Measurements from ENCODE around the gene GLRX5. TPM values are rescaled to one million over a fixed set of nuclear protein-coding genes. Genes with fewer than 3 reads are reported as not detected.
A peak's percentile ranks its signal among the peaks of the same experiment; 100 is the strongest.

Gene GLRX5
- total RNA-seq, 1 experiment from 2014 or later = 82.3 TPM

DNA sequence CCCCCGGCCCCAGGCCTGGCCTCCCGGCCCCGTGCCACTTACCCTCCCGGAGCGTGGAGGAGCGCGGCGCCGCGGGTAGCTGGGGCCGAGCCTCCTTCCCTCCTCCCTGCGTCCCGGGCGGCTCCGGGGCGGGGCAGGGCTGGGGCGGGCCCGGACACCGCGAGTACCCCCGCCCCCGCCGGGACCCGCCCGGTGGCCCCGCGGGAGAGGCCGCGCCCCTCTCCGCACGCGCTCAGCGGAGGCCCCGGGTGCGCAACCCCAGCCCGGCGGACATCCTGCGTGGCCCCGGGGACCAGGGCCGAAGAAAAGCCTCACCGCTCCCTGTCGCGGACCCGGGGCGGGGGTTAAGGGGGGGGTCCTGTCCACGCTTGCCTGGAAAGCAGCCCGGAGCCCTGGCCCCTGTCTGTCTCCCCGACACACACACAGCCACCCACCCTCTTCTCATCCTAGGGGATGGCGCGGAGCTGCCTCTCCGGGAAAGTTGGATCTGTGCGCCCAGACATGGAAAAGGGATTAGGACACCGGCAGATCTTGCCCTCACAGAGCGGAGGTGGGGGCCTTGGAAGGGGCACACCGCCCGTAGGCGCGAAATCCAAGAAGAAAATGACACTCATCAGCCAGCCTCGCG lies 18.2 kb upstream of the GLRX5 start, which contains the start of gene SYNE3:
TSS of gene SYNE3 (minus strand) at position 97 of the 628 bp plus-strand sequence. CDS start 40,829 bp downstream, outside the sequence.
- no peaks in the 10 kb centered on the region for H3K27me3 ChIP-seq (replicated peaks)
- peak within 1 kb of the TSS; percentile 50 for H3K4me3 ChIP-seq
- H3K9me3 ChIP-seq (replicated peaks) = no peaks in the 10 kb centered on the region
- no peaks in the 10 kb centered on the region for H3K36me3 ChIP-seq
- peaks cover 53% of the 10 kb centered on the region for H3K4me1 ChIP-seq (replicated peaks)
- peak within 1 kb of the TSS; percentile 52 for H3K27ac ChIP-seq
- no peak for DNase-seq (ENCODE audit: low read depth in 1 of 2, low spot score in 2 of 2)

DNA sequence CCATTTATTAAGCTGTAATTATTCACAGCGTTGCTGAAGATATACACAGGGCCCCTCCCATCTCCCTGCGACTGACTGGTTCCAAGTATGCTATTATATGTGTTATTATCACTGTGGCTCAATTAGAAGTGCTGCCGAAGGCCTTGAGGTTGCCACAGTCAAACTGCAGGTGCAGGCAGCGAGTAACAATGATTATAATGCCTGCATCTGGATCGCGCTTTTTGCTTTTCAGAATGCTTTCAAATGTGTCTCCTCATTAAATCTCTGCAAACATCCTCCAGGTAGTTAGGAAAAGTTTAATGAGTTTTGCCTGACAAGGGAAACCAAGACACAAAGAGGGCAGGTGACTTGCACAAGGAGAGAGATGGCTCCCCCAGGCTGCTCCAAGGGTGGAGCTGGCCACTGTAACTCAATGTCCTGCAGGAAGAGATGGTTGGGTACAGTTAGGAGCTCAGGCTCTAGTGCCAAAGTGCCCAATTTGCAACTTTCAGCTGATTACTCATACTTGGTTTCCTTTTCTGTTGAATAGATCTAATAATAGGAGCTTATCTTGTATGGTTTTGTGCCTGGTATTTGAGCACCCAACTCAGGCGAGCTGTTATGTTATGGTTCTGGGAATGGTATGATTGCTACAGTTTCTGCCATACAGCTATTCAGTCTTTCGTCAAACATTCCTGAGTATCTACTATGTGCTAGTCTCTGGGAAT lies 16.7 kb upstream of the GLRX5 start:
- Histone ChIP-seq H3K4me1 (replicated peaks) (peaks cover 65% of the 10 kb centered on the region), H3K4me3 (no peak overlapping the region), H3K27me3 (replicated peaks) (no peaks in the 10 kb centered on the region), H3K27ac (no peak overlapping the region), H3K36me3 (no peaks in the 10 kb centered on the region), H3K9me3 (replicated peaks) (no peaks in the 10 kb centered on the region)
- DNase-seq (ENCODE audit: low read depth in 1 of 2, low spot score in 2 of 2) = no peak

DNA sequence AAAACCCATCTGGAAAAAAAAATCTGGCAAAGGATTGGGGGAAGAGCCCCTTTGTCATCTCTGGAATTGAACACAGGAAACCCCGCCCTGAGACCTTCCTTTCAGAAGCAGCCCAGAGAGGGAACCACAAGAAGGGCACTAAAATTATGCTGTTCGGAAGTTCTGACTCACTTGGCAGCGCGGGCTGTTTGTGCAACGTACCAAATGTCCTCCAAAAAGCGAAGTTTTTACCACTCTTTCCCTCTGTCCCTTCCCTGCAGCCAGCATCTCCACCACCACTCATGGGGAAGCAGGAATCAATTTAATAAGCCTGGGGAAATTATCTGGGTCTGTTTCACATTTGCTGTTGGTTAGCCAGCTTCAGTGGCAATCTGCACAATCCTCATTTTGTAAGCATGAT lies 15.2 kb upstream of the GLRX5 start:
- Histone ChIP-seq H3K27ac (peak overlapping the region; percentile 66), H3K4me1 (replicated peaks) (peaks cover 79% of the 10 kb centered on the region), H3K9me3 (replicated peaks) (no peaks in the 10 kb centered on the region), H3K27me3 (replicated peaks) (no peaks in the 10 kb centered on the region), H3K4me3 (no peak overlapping the region), H3K36me3 (no peaks in the 10 kb centered on the region)
- DNase-seq (ENCODE audit: low read depth in 1 of 2, low spot score in 2 of 2) = peak; percentile 64 to 67

DNA sequence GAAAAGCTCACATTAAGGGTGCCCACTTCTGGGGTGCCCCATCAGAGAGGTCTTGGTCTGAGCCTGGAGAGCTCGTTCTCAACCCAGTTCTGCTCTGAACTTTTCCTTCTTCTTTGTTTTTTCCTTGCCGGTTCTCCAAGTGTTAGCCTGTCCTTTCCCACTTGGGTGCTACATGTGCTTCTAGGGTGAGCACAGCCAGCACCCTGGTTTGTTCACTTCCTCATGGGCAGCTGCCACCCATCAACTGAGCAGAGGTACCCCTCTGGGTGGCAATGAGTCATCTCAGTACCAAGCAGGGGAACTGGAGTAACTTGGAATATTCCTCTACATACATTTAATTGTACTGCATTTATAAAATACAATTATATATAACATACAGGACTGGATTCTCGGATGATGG lies 14.5 kb upstream of the GLRX5 start:
- DNase-seq (ENCODE audit: low read depth in 1 of 2, low spot score in 2 of 2) = no peak
- Histone ChIP-seq H3K27ac (peak overlapping the region; percentile 66), H3K4me1 (replicated peaks) (peaks cover 73% of the 10 kb centered on the region)

DNA sequence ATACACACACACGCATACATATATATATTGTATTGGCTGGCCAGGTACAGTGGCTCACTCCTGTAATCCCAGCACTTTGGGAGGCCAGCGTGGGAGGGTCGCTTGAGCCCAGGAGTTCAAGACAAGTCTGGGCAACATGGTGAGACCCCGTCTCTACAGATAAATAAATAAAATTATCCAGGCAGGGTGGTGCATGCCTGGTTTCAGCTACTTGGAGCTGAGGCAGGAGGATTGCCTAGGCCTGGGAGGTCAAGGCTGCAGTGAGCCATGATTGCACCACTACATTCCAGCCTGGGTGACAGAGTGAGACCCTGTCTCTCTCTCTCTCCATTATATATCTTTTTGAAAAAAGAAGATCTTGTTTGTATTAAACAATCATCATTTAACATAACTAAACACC lies 13.8 kb upstream of the GLRX5 start:
- no peaks in the 10 kb centered on the region for H3K36me3 ChIP-seq
- no peaks in the 10 kb centered on the region for H3K27me3 ChIP-seq (replicated peaks)
- H3K27ac ChIP-seq = no peak overlapping the region
- H3K4me1 ChIP-seq (replicated peaks) = peaks cover 66% of the 10 kb centered on the region
- H3K4me3 ChIP-seq = no peak overlapping the region
- DNase-seq (ENCODE audit: low read depth in 1 of 2, low spot score in 2 of 2) = no peak
- H3K9me3 ChIP-seq (replicated peaks) = no peaks in the 10 kb centered on the region

More for the DNA sequence above, 14.5 kb upstream of the GLRX5 start:
- H3K9me3 ChIP-seq (replicated peaks) = no peaks in the 10 kb centered on the region
- H3K4me3 ChIP-seq = no peak overlapping the region
- H3K36me3 ChIP-seq = no peaks in the 10 kb centered on the region
- H3K27me3 ChIP-seq (replicated peaks) = no peaks in the 10 kb centered on the region

DNA sequence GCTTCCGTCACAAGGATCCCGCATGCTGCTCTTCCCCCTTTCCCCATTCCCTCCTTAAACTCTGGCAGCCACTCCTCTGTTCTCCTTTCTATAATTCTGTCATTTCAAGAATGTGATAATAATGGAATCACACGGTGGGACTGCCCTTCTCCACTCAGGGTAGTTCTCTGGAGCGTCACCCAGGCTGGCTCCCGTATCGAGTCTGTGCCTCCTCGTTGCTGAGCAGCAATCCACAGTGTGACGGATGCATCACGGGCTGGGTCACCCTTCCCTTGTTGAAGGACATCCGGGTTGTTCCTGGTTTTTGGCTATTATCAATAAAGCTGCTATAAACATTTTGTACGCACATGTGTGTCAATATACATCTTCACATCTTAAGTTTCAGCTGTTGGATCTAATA lies 12.7 kb upstream of the GLRX5 start:
- H3K4me1 ChIP-seq (replicated peaks) = peaks cover 65% of the 10 kb centered on the region
- H3K9me3 ChIP-seq (replicated peaks) = no peaks in the 10 kb centered on the region
- no peaks in the 10 kb centered on the region for H3K36me3 ChIP-seq
- H3K27me3 ChIP-seq (replicated peaks) = no peaks in the 10 kb centered on the region
- no peak overlapping the region for H3K4me3 ChIP-seq
- no peak overlapping the region for H3K27ac ChIP-seq
- no peak for DNase-seq (ENCODE audit: low read depth in 1 of 2, low spot score in 2 of 2)

DNA sequence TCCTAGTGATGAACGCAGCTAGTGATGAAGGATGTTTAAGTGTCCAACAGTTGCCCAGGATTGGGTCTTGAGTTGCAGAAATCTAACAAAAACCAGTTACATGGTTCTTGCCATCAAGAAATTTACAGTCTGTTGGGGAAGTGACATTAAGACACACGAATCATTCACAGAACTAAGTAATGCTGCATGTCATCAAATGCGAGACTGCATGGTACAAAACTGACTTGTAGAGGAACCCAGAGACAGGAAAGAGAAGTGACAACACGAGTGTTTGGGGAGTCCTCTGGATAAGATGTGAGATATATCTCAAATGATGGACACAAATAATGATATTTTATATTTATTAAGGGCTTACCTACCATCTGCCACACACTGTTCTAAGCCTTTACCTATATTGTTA lies 12.3 kb upstream of the GLRX5 start:
- H3K4me3 ChIP-seq = no peak overlapping the region
- no peak for DNase-seq (ENCODE audit: low read depth in 1 of 2, low spot score in 2 of 2)
- H3K9me3 ChIP-seq (replicated peaks) = no peaks in the 10 kb centered on the region
- peaks cover 66% of the 10 kb centered on the region for H3K4me1 ChIP-seq (replicated peaks)
- no peak overlapping the region for H3K27ac ChIP-seq
- H3K27me3 ChIP-seq (replicated peaks) = no peaks in the 10 kb centered on the region
- no peaks in the 10 kb centered on the region for H3K36me3 ChIP-seq

DNA sequence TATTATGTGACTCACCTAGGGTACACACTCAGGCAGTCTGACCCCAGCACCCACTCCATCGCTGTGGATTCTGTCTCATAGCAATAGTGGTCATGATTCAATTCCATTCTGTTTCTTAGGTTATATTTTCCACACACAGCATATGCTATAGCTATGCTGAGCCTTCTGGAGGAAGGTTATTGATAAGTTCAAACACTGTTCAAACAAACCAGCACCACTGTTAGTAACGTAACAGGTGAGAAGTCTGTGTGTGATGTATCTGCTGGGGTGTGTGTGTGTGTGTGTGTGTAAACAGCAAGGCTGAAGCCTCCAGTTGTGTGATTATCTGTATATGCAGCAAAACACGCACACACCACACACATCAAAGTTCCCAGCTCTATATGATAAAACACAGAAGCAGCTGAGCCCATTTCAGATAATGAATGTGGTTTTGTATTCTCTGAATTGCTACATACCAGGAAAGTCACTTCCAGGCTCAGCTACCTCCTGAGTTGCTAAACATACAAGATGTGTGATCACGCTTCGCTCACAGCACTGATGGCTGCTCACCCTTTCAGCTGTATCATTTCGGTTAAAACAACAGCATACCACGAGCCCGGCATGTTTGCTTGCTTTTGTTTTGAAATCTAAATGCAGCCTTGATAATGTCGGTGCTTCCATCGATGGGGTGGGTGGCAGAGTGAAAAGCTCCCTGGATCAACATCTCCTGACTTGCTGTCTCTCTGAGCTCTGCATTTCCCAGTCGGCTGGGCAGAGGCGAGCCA lies 11.6 kb upstream of the GLRX5 start:
- H3K4me3 ChIP-seq = peak overlapping the region; percentile 11; the same call in 1 of the 2 replicates
- no peaks in the 10 kb centered on the region for H3K9me3 ChIP-seq (replicated peaks)
- H3K36me3 ChIP-seq = no peaks in the 10 kb centered on the region
- DNase-seq (ENCODE audit: low read depth in 1 of 2, low spot score in 2 of 2) = no peak
- H3K27ac ChIP-seq = peak overlapping the region; percentile 75
- peaks cover 64% of the 10 kb centered on the region for H3K4me1 ChIP-seq (replicated peaks)
- no peaks in the 10 kb centered on the region for H3K27me3 ChIP-seq (replicated peaks)

DNA sequence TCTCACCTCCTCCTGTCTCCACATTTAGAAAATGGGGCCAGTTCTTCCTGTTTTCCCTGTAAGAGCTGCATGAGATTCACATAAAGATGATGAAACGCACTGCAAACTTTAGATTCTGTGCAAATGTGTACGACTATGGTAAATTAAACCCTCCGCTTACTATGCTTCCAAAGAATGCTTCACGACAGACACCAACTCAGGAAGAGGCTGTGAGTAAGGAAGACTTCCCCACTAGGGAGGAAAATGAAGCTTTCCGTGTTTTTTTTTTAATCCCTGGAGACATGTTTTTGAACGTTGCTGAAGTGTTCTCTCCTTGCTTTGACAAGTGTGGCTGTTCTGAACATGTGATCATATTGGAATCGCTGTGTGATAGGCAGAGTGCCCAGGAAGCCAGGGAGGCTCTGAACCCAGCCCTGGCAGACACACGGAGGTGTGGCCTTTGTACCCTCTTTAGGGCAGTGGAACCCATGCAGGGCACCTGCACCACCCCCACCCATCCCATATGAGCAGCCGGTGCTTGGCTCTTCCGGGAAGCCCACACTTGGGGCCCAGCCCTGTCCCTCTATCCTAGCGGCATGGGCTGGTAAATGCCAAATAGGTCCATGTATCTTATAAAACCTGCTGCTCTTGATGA lies 10.9 kb upstream of the GLRX5 start:
- Histone ChIP-seq H3K4me1 (replicated peaks) (peaks cover 57% of the 10 kb centered on the region), H3K36me3 (no peaks in the 10 kb centered on the region; the same call in 1 of the 2 replicates), H3K4me3 (peak overlapping the region; percentile 11; the same call in 1 of the 2 replicates), H3K27me3 (replicated peaks) (no peaks in the 10 kb centered on the region), H3K9me3 (replicated peaks) (no peaks in the 10 kb centered on the region), H3K27ac (peak overlapping the region; percentile 75)
- DNase-seq (ENCODE audit: low read depth in 1 of 2, low spot score in 2 of 2) = peak in 1 of 2 experiments; percentile 49

DNA sequence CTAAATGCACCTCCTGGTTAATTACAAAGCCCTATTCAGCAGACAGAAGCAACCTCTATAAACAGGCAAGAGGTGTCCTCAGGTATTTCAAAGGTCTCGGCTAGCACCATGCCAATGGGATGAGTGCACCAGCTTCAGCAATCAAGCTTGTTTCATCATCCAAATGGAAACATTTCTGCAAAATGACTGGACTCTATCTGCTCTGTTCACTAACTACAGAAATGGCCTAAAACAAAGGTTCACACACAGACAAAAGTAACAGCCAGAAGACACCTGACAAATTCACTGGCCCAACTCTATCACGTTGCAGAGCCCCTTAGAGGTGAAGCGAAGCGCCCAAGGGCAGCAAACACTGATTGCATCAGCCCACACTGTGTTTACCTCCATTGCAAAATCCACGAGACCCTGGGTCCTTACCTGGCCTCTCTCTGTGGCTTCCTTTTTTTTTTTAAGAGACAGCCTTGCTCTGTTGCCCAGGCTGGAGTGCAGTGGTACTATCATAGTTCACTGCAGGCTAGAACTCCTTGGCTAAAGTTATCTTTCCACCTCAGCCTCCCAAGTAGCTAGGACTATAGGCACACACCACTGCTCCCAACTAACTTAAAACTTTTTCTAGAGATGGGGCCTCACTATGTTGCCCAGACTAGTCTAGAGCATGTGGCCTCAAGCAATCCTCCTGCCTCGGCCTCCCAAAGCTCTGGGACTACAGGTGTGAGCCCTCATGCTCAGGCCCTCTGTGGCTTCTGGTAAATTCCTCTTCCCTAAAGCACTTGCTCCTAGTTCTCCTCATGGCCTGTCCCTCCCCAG lies 9.9 kb upstream of the GLRX5 start:
- Histone ChIP-seq H3K4me3 (no peak overlapping the region), H3K27ac (no peak overlapping the region), H3K27me3 (replicated peaks) (no peaks in the 10 kb centered on the region), H3K9me3 (replicated peaks) (no peaks in the 10 kb centered on the region), H3K36me3 (no peaks in the 10 kb centered on the region; the same call in 1 of the 2 replicates), H3K4me1 (replicated peaks) (peaks cover 47% of the 10 kb centered on the region)
- DNase-seq (ENCODE audit: low read depth in 1 of 2, low spot score in 2 of 2) = no peak

DNA sequence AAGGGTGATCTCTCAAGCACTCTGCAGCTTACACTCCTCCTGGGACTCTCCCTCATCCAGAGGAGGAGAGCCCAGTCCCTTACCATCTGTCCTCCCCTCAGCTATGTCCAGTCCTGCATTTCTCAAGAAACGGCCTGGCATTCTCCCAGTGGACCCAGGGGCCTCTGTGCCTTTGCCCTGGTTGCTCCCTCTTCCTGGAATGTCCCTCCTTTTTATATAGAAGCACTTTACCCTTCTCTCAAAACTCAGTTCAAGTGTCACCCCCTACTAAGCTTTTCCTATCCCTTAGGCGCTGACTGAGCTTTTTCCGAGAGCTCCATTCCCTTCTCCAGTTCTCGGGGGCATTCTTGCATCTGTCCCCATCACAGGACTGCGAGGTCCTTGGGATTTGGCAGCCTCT lies 8.9 kb upstream of the GLRX5 start:
- Histone ChIP-seq H3K9me3 (replicated peaks) (no peaks in the 10 kb centered on the region), H3K4me3 (no peak overlapping the region), H3K36me3 (peaks cover 9% of the 10 kb centered on the region), H3K27me3 (replicated peaks) (no peaks in the 10 kb centered on the region), H3K4me1 (replicated peaks) (peaks cover 46% of the 10 kb centered on the region), H3K27ac (no peak overlapping the region)
- no peak for DNase-seq (ENCODE audit: low read depth in 1 of 2, low spot score in 2 of 2)

DNA sequence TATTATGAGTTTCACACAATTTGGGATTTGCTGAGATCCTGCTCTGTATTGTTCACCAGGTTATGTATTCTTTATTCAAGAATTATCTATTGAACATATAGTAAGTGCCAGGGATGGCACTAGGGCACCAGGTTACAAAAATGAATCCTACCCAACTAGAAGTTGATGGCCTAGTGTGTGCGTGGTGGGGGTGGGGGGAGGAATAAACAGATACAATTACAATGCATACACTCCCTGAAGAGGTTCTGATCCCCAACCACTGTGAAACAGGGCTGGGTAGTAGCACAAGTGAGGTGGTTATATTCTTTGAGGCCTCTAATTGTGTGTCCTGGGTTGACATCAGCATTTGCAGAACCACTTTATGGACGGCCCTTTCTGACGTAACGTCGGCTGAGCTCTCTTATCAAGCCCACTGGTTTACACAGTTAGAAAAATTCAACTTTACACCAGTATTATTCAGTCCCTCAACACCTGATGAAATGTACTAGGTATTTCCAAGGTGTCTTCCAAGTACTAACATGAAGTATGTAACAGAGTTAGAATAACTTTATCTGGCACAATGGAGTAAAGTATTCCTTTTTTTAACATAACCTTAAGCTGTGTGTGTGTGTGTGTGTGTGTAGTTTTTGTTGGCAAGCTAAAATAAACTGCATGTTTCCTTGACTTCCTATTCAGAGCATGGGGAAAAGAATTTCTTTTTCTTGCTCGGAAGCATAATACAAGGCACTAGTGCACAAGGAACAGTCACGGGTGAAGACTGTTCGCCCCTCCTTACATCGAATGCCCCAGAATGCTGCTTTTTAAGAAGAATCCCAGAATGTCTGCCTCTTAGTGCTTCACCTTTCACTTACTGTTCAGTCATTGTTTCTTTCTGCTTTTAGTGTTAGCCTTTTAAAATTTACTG lies 8.1 kb upstream of the GLRX5 start:
- Histone ChIP-seq H3K4me3 (no peak overlapping the region), H3K27ac (peak overlapping the region; percentile 18; the same call in 1 of the 2 replicates), H3K27me3 (replicated peaks) (no peaks in the 10 kb centered on the region), H3K4me1 (replicated peaks) (peaks cover 53% of the 10 kb centered on the region), H3K9me3 (replicated peaks) (no peaks in the 10 kb centered on the region), H3K36me3 (peaks cover 11% of the 10 kb centered on the region)
- no peak for DNase-seq (ENCODE audit: low read depth in 1 of 2, low spot score in 2 of 2)

Measured in SJSA1 (cell line).